Stimulated activated CD4-positive, alpha-beta T cell treated with anti-CD3 and anti-CD28 coated beads, Interleukin-4, amount 100 ng/mL, for 48 hours (primary cell): ENCODE results near the gene PCNX4.
"Not testable (repeated sequence)": the region's sequence is repeated elsewhere in the genome, so short reads cannot be mapped to it uniquely, and the experiment has no call there.

Experiments used
- DNase-seq, 2 donors: peaks; one replicate each; pipeline ENCODE4 v3.0.0-alpha.2; 2020; ENCODE audit warnings: low read depth in 2 of 2

The PCNX4 gene

DNA sequence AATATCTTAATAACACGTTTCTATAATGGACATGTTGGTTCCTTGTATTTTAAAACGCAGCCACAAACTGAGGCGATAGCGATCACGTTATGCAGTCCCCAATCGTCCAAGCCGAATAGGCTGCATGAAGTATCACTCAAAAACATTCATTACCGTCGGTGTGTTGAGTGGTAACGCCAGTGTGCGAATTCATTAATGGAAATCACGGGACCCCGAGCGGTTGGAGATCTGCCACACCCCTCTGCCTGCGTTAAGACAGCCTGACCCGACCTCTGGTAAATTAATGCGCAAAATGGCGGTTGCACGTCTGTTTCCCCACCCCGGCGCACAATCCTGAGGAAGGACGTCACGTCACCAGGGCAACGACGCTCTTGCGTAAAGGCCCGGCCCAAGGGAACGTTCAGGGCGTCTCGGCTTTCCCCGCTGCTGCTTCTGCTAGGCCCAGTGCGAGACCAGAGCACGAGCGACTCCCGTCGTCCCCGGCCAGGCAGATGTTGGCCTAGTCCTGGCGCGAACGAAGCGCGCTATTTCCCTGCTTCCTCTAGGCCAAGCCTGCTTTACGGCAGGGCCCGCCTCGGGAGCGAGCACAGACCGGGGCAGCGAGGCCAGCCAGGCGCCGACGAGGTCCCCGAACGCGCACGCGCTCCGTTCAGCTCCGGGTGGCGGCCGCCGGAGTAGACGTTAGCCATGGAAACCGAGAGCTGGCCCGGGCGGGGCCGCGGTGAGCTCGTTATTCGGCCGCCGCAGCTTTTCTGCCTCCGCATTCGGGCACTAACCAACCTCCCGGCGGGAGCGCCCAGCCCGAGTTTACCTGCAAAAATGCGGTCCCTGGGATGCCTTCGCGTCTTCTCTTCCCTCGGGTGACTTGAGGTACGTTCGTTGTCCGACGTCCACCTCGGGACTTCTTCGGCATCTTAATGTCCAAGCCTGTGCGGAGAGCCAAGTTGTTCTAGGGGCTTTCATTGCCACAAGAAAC, at the start of gene PCNX4:
TSS of gene PCNX4 (plus strand) at position 374 of the 976 bp plus-strand sequence. CDS start 15,716 bp downstream, outside the sequence.
- peak; percentile 85 to 89 for DNase-seq

GRCh38 chr14:60047976-60048375, 43.7 kb upstream of the PCNX4 start:
- DNase-seq: not testable (repeated sequence)

DNA sequence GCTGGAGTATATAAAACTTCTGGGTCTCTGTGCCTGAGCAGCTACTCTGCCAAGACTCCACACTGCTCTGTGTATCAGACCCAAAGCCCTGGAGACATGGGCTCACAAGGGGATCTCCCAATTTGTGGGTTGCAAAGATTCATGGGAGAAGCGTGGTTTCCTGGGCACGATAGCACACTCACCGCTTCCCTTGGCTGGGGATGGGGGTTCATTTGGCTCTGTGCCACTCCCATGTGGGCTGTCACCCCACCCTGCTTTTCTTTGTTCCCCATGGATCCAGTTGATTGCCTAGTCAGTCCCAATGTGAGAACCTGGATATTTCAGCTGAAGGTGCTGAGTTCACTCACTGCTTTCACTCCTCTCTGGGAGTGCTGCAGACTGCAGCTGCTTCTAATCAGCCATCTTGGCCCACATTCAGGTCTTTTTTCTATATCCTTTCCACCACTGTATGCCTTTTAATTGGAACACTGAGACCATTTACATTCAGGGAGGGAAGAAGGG, 40.0 kb upstream of the PCNX4 start:
- no peak for DNase-seq

DNA sequence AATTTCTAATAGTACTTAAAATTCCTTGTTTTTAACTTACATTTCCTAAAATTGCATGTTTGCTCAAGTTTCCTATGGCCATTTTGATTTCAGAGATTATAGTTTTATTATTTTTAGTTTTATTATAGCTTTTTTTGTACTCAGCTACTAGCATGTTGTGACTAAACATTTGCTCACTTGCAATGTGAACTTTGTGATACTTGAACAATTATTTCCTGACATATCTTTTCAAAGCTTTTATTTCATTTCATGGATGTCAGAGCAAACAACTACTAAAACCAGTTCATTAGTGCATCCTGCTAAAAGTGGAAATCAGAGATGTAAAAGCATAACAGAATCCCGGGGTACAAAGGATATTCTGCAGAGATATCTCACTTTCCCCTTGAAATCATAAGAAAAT, 33.6 kb upstream of the PCNX4 start:
- DNase-seq: no peak

GRCh38 chr14:60061371-60061770, 30.4 kb upstream of the PCNX4 start:
- DNase-seq: no peak

- DNase-seq: no peak
These were observed 27.1 kb upstream of the PCNX4 start for GRCh38 chr14:60064491-60065072.

DNA sequence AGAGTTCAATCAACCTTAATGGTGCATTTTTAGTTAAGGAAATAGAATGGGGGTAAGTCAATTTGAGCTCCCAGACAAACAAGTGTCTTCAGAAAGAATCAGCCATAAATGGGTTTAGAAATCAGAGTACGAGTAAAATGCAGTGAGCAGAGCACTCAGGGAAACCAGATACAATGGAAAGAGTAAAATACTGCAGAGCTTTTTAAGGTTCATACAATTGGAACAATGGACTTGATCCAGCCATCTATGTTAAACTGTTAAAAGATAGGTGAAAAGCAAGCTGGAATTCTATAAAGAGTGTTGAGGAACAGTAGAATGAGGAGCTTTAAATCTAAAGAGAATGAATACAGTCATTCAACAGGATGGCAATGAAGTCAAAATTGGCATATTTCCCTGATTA, 23.8 kb upstream of the PCNX4 start:
- no peak for DNase-seq

GRCh38 chr14:60079723-60080122, 12.0 kb upstream of the PCNX4 start:
- no peak for DNase-seq

GRCh38 chr14:60085085-60085484, 6.6 kb upstream of the PCNX4 start:
- no peak for DNase-seq

DNA sequence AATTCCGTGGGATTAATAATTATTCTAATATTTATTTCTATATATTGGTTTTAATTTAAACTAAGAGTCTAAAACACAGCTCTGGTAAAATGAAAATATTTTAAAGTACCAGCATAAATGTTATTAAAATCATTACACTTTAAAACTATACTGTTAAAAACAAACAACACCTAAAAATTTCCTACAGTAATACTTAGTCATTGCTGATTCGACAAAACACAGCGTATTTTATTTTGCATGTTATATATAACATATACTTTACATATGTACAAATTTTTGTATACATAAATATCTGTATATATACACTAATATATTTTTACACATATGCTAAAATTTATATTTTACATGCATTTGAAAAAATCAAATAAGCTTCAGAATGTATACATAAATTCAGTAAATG, 6.0 kb upstream of the PCNX4 start:
- no peak for DNase-seq

- DNase-seq: no peak
These were observed 4.1 kb upstream of the PCNX4 start for GRCh38 chr14:60087668-60088067.

DNA sequence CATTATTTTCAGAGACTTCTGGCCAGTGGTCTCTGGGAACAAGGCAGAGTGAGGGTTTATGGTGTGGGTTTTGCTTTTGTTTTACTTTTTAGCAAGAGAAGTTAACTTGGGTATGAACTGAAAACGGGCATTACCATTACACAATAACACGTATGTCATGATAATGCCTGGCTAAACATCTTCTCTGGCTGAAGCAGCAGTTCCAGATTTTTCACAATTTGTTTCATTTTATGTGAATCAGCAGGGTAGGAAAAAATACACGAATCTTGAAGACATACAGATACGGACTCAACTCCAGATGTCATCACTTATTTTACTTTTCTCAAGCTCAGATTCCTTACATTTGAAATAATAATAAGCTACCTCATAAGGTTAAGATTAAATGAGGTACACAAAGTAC, 2.5 kb upstream of the PCNX4 start:
- no peak for DNase-seq

DNA sequence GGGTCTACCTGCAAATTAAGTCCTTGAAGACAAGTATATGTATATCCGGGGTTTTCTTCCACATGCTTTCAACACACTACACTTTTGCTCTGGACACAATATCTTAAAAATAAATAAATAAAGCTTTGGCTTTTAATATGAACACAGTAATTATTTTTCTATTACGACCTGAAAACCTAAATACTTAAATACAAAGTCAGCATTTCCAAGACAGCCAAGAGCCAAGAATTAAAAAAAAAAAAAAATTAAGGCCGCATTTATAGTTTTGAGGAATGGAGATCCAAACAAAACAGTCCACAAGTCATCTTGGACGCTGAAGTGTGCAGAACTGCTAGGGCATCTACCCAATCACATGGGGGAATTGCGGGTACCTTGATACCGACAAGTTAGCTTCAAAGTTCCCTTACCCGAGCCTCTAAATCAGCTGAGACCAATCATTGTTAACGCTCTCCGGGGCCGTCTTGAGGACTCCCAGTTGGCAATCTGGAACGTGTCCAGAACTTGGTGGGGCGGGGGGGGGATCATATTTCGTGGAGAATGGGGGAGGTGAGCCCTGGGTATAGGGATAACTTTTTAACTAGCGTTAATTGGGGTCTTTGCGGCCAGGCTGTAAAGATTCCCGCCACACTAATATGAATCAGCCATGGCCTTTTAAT, 731 bp upstream of the PCNX4 start:
- no peak for DNase-seq

- no peak for DNase-seq
These were observed 800 bp downstream of the PCNX4 start for GRCh38 chr14:60092526-60092920.

- DNase-seq: no peak
These were observed 1.4 kb downstream of the PCNX4 start for GRCh38 chr14:60093080-60093479.

- DNase-seq: no peak
These were observed 1.9 kb downstream of the PCNX4 start for GRCh38 chr14:60093606-60094005.

DNA sequence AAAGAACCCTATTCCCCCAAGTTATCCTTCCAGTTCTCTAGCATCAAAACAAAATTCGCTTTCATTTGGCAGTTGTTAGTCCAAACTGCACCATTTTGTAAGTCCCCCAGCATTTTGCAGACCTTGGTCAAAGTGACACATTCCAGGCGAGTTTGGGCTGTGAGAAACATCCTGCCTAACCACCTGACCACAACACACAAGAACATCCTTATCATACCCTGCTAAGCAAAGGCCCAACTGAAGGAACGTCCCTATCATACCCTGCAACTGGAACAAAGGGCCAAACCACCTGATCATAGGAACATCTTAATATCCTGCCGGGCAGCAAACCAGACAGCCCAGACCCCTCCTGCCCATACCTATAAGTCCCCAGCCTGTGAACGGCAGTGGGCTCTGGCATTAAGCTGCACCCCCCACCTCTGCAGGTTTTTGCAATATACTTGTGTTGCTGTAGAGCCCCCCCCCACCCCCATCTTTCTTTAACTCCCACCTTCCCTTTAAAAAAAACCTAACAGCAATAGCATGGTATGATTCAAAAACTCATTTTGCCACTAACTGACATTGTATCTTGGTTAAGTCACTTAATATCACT, 2.7 kb downstream of the PCNX4 start:
- no peak for DNase-seq

DNA sequence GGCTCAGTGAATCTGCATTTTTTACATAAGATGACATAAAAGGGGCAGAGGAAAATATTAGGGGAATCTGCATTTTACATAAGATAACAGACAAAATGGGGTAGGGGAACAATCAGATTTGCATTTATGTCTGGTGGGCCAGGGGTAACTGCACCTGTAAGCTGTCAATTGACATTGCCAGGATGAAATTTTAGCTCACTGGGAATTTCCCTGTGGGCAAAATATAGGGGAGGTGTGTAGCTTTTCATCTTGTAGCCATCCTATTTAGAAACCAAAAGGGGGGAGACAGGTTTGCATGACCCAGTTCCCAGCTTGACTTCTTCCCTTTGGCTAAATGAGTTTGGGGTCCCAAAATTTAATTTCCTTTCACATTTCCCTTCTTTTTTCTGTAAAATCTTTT, 3.5 kb downstream of the PCNX4 start:
- no peak for DNase-seq

DNA sequence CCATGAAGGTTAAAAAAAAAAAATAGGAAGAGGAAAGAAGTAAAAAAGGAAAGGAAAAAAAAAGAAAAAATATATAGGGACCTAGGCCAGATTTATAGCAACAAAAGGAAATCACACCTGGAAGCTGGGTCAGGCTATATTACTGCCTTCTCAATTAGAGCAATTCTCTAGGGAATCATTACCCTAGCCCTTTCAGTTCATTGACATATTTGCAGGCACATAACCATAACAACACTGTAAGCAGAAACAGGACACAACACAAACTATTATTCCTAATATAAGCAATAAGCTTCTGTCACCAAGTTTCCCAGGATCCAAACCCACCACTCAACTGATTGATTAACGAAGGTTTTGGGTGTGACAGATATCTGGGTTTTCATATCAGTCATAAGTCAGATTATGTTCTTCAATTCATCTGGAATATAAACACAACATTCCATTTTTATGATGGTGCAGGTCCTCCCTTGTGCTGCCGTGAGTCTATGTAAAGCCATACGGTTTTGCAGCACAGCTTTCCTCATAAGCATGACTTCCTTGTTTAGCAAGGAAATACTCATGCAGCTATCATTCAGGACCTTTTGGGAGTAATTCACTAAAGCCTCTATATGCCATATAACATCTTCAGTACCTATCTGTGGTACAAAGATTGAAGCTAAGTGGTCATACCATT, 4.2 kb downstream of the PCNX4 start:
- DNase-seq: no peak

DNA sequence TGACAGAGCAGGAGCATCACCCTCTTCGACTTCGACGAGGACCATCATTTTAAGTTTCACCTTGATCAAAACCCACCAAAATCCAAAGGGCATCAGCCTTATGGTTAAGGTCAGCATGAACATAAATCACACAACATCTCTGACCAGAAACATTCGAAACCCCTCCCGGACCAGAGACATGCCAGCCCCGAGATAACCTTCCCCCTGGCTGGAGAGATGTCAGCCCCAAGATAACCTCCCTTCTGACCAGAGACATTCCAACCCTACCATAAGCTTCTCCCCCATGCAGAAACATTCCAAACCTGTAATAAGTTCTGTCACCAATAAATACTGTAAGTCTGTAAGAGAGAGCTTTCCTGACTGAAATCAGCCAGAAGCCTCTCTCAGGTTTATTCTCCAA, 6.3 kb downstream of the PCNX4 start:
- no peak for DNase-seq

DNA sequence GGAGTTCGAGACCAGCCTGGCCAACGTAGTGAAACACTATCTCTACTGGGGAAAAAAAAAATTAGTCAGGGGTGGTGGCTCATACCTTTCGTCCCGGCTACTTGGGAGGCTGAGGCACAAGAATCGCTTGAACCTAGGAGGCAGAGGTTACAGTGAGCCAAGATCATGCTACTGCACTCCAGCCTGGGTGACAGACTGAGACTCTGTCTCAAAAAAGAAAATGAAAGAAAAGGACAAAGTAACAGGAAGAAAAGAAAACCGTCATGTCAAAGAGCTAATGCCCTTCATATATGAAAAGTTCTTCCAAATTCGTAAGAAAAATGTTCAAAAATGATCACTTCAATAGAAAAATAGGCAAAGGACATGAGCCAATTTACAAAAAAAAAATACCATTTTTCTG, 8.1 kb downstream of the PCNX4 start:
- DNase-seq: not testable (repeated sequence)

- DNase-seq: no peak
These were observed 10.1 kb downstream of the PCNX4 start for GRCh38 chr14:60101786-60102185.
